ENCODE results near the gene SEZ6L.

SEZ6L gene

DNA sequence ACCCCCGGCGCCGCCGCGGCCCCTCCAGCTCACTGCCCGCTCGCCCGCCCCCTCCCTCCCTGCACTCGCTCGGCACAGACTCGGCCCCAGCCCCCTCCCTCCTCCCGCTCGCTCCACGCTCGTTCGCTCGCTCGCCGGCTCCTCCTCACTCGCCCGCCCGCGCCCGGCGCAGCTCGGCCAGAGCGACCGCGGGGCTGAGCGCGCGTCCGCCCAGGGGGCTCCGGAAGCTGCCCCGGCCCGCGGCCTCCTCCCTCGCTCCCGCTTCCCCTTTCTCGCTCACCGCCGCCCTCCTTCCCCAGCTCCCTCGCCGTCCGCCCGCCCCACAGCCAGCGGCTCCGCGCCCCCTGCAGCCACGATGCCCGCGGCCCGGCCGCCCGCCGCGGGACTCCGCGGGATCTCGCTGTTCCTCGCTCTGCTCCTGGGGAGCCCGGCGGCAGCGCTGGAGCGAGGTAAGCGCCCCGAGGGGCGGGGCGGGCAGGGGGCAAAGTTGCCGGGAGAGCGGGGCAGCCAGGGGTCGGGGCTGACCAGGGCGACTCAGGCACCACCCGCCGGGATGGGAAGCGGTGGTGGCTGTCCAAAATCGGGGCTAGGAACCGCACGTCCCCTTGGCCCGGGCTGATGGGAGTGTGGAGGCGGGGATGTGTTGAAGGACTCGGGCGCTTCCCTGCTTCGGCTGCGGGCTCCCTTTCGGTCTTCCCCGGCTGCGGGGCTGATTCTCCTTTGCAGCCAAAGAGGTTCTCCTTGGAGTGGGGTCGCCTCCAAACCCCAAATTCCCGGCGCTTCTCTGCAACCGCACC lies at the start of gene SEZ6L:
Gene SEZ6L, plus strand, starts transcription at position 148 of the 797 bp plus-strand sequence. Its CDS starts 208 bp downstream, at position 356.
- DNase-seq, result no peak

DNA sequence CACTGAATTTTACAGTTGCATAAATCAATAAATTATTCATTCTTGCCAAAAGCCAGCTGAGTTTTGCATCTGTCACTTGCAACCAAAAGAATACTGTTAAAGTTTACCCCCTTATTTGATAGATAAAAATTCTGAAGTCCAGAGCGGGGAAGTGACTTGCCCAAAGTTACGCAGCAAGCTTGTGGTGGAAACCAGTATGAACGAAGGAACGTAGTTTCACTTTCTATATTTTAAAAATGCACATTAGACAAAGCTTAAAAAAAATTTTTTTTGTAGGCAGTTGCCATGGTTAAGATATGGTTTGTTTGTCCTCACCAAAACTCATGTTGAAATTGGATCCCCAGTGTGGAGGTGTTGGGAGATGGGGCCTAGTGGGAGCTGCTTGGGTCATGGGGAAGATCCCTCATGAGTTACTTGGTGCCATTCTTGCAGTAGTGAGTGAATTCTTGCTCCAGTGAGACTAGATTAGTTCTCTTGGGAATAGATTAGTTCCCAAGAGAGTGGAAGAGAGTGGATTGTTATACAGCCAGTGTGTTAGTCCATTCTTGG lies 46.3 kb upstream of the SEZ6L start:
- DNase-seq, result no peak

DNA sequence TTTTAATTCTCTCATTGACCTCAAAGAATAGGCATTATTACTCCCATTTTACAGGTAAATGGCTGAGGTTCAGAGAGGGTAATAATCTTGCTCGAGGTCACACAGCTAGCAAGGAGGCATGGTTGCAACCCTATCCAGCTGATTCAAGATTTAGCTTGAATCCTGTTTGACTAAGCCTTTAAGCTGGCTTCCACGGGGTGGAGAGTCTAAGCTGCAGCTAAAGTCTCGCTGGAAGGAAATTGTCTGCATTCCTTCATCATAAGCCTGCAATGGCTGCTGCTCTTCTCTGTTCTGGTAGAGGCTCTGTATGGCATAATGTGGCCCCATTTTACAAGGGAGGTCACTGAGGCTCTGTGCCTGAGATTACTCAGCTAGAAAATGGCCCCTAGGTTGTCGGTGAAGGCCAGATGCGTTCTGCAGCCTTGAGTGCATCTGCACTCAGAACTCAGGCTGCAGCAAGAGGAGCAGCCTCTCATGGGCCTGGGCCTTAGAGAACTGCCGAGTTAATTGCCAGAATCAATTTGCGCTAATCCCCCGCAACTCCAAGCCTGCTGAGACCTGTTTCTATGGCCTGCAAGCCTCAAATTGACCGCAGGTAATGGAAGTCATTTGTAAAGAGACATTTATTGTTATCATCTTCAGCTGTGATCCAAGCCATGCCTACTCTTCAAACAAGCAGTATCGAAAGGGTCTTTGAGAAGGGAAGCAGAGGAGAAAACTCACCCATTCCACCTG lies 44.1 kb upstream of the SEZ6L start:
- no peak for DNase-seq

GRCh38 chr22:26127126-26127525 lies 42.1 kb upstream of the SEZ6L start:
- DNase-seq, result no peak

DNA sequence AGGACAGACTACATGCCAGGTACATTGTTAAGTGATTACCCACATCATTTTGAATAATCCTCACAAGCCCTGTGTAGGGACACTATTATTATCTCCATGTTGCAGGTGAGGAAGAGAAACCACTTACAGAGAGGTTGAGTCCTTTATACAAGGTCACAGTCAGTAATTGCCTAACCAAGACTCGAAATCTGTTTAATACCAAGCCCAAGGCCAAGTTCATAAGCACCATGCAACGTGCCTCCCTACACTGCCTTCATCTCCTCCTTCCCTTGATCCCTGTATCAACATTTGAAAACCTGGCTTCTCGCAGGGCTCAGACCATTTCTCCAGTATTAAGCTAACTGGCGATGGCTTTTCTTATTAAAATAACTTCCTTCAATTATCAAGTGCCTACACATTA lies 41.7 kb upstream of the SEZ6L start:
- DNase-seq, result no peak

DNA sequence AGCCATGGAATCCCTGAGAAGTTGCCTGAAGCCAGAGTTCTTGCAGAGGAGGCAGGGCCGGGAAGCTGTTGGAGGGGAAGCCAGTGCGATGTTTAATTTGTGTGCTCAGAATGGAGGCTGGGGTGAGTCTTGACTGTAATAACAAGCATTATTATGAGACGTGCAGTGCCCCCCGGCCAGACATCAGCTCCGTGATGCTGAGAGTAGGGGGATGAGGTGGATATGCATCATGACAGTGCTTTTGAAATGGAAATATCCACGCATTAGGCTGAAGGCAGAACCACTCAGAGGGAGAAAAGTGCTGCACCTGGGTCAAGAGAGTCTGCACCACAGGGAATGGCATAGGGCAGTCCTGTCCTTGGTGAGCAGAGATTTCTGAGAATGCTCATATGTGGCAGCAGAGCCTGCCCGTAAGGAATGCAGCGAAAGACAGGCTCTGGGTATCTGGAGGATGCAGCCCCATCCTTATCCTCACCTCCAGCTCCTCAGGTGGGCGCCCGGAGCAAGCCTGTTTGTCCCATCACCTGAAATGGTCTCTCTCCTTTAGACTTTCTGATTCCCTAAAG lies 37.6 kb upstream of the SEZ6L start:
- DNase-seq, result no peak

DNA sequence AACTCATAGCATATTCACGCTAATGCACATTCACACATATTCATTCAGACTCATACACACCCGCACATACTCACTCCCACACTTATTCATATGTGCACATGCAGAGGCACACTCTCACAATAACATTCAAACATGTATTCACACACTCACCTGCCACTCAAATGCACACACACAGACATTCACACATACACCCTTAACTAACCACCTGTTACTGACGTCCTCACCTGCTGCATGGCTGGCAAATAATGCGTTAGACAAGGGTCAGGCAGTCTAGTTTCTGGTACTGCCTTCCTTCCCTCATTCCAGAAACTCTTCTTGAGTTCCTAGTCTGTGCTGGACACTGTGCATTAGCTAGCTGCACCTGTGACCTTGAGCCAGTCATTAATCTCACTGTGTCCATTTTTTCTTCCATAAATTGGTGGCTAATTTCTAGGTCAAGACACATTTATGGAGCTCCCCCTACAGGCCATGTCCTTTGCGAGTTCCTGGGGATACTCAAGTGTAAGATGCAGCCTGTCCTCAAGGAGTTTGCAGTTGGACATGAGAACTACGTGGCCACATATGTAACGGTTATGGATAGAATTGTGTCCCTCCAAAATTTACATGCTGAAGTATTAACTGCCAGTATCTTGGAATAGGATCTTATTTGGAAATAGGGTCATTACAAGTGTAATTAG lies 34.5 kb upstream of the SEZ6L start:
- DNase-seq, result no peak

DNA sequence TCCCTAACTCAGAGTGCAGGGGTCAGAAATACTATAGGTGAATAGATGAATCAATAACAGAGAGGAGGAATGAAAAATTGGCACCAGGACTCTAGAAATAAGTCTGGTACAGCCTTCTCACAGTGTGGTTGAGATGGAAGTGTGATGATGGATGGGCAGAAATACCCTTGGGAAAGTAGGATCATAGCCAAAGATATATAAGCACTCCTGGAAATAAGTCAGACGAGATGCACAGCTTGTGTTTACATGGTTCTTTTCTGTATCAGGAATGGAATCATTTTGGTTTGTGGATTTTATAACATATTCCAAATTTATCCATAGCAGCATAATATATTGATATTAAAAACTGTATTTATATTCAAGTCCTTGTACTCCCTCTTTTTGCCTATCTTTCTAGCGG lies 33.5 kb upstream of the SEZ6L start:
- DNase-seq, result no peak

- DNase-seq, result no peak
Observed at GRCh38 chr22:26139310-26139709, 30.0 kb upstream of the SEZ6L start.

- no peak for DNase-seq
Observed at GRCh38 chr22:26141831-26142230, 27.4 kb upstream of the SEZ6L start.

GRCh38 chr22:26143806-26144325 lies 25.4 kb upstream of the SEZ6L start:
- no peak for DNase-seq

GRCh38 chr22:26159886-26160285 lies 9.4 kb upstream of the SEZ6L start:
- no peak for DNase-seq

GRCh38 chr22:26161746-26162145 lies 7.5 kb upstream of the SEZ6L start:
- DNase-seq, result no peak

GRCh38 chr22:26162926-26163325 lies 6.3 kb upstream of the SEZ6L start:
- DNase-seq, result no peak

- no peak for DNase-seq
Observed at GRCh38 chr22:26164174-26164573, 5.1 kb upstream of the SEZ6L start.

- no peak for DNase-seq
Observed at GRCh38 chr22:26168330-26168851, 871 bp upstream of the SEZ6L start.

- DNase-seq, result no peak
Observed at GRCh38 chr22:26168939-26169314, 335 bp upstream of the SEZ6L start.

GRCh38 chr22:26170112-26170492 lies 840 bp downstream of the SEZ6L start:
- no peak for DNase-seq

DNA sequence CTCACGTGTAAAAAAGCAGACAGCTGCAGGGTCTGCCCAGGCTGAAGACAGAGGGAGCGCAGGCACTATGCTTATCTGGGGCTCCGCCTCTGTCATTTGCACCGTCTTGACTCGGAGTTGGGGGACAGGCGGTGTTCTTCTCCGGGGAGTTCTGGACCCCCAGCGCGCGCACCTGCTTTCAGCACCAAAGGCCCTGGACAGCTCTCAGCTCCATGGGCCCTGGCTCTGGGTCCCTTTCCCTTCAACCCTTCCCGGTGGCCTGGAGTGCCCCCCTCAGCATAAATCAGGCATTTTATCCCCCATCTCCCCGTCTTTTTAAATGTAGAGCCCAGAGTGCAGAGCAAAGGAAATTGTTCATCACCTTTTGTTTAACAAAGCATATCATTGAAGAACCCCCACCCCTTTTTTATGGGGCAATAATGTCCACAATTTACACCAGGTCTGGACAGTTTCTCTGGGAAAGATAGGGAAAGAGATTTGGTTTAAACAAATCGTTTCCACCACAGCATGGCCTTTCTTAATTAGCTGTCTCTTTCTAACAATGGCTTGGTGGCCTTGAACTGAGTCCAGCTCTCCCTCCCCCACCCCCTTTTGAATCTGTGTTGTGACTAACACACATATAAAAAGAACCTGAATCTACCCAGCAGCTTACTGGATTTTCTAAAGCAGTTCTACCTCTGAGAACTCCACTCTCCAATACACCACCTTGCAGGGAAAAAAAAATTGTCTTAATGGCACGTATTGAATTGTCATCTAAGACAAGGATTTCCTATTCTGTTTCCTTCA lies 1.7 kb downstream of the SEZ6L start:
- no peak for DNase-seq

- DNase-seq, result peak in 1 of 2 experiments; percentile 19
Observed at GRCh38 chr22:26172389-26172990, 3.2 kb downstream of the SEZ6L start.

- no peak for DNase-seq
Observed at GRCh38 chr22:26174280-26174679, 5.0 kb downstream of the SEZ6L start.
